ENCODE results near the gene KIF6.

The KIF6 gene

DNA sequence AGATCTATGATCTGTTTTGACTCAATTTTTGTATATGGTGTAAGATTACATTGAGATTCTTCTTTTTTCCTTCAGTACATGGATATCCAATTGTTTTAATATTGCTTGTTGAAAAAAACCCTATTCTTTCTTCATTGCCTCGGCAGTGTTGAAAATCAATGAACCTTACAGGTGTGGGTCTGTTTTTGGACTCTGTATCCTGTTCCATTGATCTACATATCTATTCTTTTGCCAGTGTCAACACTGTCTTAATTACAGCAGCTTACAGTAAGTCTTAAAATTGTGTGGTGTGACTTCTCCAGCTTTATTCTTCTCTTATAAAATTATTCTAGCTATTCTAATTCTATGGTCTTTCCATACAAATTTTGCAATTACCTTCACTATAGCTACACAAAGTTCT lies 320.9 kb downstream of the KIF6 start:
- no peak for DNase-seq (ENCODE audit: low spot score)
- TF ChIP-seq, protein P1, sequence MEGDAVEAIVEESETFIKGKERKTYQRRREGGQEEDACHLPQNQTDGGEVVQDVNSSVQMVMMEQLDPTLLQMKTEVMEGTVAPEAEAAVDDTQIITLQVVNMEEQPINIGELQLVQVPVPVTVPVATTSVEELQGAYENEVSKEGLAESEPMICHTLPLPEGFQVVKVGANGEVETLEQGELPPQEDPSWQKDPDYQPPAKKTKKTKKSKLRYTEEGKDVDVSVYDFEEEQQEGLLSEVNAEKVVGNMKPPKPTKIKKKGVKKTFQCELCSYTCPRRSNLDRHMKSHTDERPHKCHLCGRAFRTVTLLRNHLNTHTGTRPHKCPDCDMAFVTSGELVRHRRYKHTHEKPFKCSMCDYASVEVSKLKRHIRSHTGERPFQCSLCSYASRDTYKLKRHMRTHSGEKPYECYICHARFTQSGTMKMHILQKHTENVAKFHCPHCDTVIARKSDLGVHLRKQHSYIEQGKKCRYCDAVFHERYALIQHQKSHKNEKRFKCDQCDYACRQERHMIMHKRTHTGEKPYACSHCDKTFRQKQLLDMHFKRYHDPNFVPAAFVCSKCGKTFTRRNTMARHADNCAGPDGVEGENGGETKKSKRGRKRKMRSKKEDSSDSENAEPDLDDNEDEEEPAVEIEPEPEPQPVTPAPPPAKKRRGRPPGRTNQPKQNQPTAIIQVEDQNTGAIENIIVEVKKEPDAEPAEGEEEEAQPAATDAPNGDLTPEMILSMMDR (IDR thresholded peaks at IDR 0.05; ENCODE audit: extremely low read depth, insufficient read depth, missing control alignments) = no peak
- in situ Hi-C loops (cut with MboI; ENCODE audit: low pct_unique_long_range_greater_than_20kb, low sequenced_read_pairs, unreplicated experiment) = no loop called here

DNA sequence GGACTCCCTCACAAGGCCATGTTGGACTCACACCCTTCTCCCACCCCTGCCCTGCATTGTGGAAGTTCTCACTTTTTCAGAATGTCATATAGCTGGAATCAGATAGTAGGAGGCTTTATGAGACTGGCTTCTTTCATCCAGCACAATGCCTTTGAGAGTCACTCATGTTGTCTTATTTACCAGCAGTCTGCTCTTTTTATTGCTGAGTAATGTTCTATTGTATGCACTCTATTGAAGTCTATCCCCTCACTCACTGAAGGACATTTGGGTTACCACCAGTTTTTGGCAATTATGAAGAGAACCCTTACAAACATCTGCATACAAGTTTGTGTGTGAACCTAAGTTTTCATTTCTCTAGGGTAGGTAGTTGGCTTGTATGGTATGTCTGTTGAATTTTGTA lies 321.9 kb downstream of the KIF6 start:
- no peak for DNase-seq (ENCODE audit: low spot score)
- in situ Hi-C loops (cut with MboI; ENCODE audit: low pct_unique_long_range_greater_than_20kb, low sequenced_read_pairs, unreplicated experiment) = no loop called here
- TF ChIP-seq, protein P1 (IDR thresholded peaks at IDR 0.05; ENCODE audit: extremely low read depth, insufficient read depth, missing control alignments) = no peak

DNA sequence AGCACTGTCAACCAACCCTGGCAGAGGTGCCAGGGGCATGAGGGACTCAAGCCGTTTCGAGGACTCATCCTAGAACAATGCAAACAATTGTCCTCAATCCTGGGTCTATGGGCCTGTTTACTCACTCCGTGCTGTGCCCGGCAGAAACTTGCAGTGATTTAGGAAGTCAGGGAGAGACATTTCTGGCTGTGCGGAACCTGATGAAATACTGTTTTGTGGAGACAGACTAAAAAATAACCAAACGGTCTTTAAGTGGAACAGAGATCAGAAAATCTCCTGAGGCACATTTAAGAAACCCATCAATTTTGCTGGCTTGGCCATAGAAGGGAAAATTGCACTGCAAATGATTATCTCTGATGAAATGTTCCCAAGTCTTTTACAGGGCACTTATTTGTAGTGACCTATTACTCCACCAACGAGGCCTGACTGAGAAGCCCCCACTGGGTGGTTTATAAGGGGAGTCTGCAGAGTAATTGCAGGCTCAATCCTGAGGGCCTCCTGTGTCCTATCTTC lies 322.9 kb downstream of the KIF6 start:
- TF ChIP-seq, protein P1 (IDR thresholded peaks at IDR 0.05; ENCODE audit: extremely low read depth, insufficient read depth, missing control alignments) = no peak
- no peak for DNase-seq (ENCODE audit: low spot score)
- in situ Hi-C loops (cut with MboI; ENCODE audit: low pct_unique_long_range_greater_than_20kb, low sequenced_read_pairs, unreplicated experiment) = no loop called here

DNA sequence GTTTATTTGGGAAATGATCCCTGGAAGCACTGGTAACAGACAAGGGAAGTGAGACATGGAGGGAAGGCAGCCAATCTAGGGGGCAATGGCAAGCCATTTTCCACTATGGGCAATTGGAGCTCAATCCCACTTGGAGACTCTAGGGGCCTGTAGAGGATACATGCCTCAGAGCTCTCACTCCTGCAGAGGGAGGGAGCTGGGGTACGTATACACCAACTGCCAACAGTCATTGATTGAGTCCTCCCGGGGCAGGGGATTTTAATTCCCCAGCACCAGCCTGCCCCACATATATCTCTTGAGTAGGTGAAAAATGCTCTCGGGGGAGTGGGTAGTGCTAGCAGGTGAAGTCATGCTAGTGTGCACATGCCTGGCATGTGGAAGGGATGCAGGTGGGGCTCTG lies 323.8 kb downstream of the KIF6 start:
- in situ Hi-C loops (cut with MboI; ENCODE audit: low pct_unique_long_range_greater_than_20kb, low sequenced_read_pairs, unreplicated experiment) = no loop called here
- TF ChIP-seq, protein P1 (IDR thresholded peaks at IDR 0.05; ENCODE audit: extremely low read depth, insufficient read depth, missing control alignments) = no peak
- no peak for DNase-seq (ENCODE audit: low spot score)

DNA sequence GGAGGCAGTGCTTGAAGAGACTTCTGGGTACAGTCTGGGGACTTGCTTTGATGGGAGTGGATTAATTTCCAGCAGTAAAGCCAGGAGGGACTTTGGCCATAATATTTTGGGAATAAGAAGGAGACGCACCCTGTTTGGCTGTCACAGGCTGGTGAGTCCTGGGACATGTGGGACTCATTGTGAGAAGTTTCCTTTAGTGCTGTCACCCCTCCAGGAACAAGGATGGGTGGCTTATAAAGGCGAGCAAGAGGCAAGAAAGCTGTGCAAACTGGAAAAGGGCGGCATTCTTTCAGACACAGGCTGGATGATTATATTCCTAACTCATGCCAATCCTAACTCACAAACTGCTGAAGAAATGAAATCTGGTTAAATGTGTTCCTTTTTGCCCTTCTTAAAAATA lies 325.2 kb downstream of the KIF6 start:
- in situ Hi-C loops (cut with MboI; ENCODE audit: low pct_unique_long_range_greater_than_20kb, low sequenced_read_pairs, unreplicated experiment) = no loop called here
- TF ChIP-seq, protein P1 (IDR thresholded peaks at IDR 0.05; ENCODE audit: extremely low read depth, insufficient read depth, missing control alignments) = no peak
- no peak for DNase-seq (ENCODE audit: low spot score)

DNA sequence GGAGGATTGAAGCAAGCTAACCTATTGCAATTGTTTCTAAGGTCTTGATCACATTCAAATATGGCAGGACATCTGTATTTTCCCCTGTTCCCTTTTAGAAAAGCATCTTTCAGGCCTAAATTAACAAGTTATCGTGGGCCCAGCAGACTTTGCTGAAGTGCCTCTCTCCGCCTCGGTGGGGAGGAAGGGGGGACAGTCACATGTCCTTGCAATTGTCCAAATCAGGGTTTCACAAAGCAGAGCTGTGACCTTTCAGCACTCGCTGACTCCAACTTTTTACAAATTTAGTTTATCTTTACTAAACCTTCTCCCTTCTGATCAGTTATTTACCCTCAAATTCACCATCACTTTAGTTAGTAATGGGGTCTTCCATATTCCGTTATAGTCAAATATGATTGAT lies 328.4 kb downstream of the KIF6 start:
- DNase-seq (ENCODE audit: low spot score) = no peak
- TF ChIP-seq, protein P1 (IDR thresholded peaks at IDR 0.05; ENCODE audit: extremely low read depth, insufficient read depth, missing control alignments) = no peak
- in situ Hi-C loops (cut with MboI; ENCODE audit: low pct_unique_long_range_greater_than_20kb, low sequenced_read_pairs, unreplicated experiment) = no loop called here

DNA sequence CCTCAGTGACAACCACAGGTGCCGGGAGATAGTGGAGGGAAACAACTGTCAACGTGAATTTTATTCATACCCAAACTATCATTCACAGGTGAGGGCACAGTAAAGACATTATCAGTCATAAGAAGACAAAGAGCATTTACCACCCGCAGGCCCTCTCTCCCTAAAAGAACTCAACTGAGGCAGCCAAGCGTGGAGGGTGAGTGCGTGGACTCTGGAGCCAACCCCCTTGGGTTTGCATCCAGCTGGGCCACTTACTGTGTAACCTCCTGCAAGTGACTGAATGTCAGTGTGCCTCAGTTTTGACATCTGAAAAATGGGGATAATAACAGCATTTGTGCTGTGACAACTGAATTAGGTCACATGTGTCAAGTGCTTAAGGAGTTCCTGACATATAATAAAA lies 332.1 kb downstream of the KIF6 start:
- in situ Hi-C loops (cut with MboI; ENCODE audit: low pct_unique_long_range_greater_than_20kb, low sequenced_read_pairs, unreplicated experiment) = no loop called here
- DNase-seq (ENCODE audit: low spot score) = no peak
- TF ChIP-seq, protein P1 (IDR thresholded peaks at IDR 0.05; ENCODE audit: extremely low read depth, insufficient read depth, missing control alignments) = no peak
